A673 (cell line): ENCODE data around the gene PKNOX2. TPM values are rescaled to one million over a fixed set of nuclear protein-coding genes. Genes with fewer than 3 reads are reported as not detected.

Experiments
- BruUV-seq: library from RNA; stranded (reverse); fragments of 400-500 nt; replicated peaks from 2 replicates; lab custom pipeline; 2021; lab: Mats Ljungman, UMichigan
- CTCF ChIA-PET: fragments of 300-600 bp; sonication (Branson Sonifier 250); formaldehyde crosslinking; loops from one replicate; lab custom pipeline; 2022; ENCODE audit warnings: antibody characterized with exemption; lab: Charles Lee
- POLR2A ChIA-PET: fragments of 300-600 bp; sonication (Branson Sonifier 250); formaldehyde crosslinking; loops from one replicate; lab custom pipeline; 2022; ENCODE audit warnings: antibody characterized with exemption; ENCODE audit not compliant: low non-redundant PET; lab: Charles Lee
- DNase-seq: peaks from one replicate; pipeline ENCODE4 v3.0.0-alpha.2; 2015; ENCODE audit warnings: low spot score
- H3K27ac ChIP-seq: fragments of 200-600 bp; sonication (generic); 2 replicates; pipeline ENCODE4 v1.5.1; 2016; ENCODE audit warnings: mixed run types, low read depth, mild to moderate bottlenecking, mixed read lengths, antibody characterized with exemption, low read length; ENCODE audit not compliant: poor library complexity, severe bottlenecking
- H3K27me3 ChIP-seq: fragments of 200-600 bp; sonication (generic); replicated peaks from 2 replicates; pipeline ENCODE4 v1.6.1; 2017; ENCODE audit warnings: mixed run types, low read depth, mild to moderate bottlenecking, mixed read lengths, antibody characterized with exemption, low read length; ENCODE audit not compliant: insufficient read depth, poor library complexity
- H3K36me3 ChIP-seq: fragments of 200-600 bp; sonication (generic); 2 replicates; pipeline ENCODE4 v1.6.1; 2016; ENCODE audit warnings: mixed run types, mild to moderate bottlenecking, mixed read lengths, antibody characterized with exemption, low read length; ENCODE audit not compliant: insufficient read depth, poor library complexity, severe bottlenecking
- H3K4me1 ChIP-seq: fragments of 200-600 bp; sonication (generic); 2 replicates; pipeline ENCODE4 v1.6.1; 2017; ENCODE audit warnings: mixed run types, mild to moderate bottlenecking, mixed read lengths, antibody characterized with exemption, low read length; ENCODE audit not compliant: insufficient read depth, poor library complexity, severe bottlenecking
- H3K4me3 ChIP-seq: fragments of 200-600 bp; sonication (generic); 2 replicates; pipeline ENCODE4 v1.5.1; 2016; ENCODE audit warnings: low read depth, mixed run types, mild to moderate bottlenecking, mixed read lengths, low read length; ENCODE audit not compliant: poor library complexity, severe bottlenecking
- H3K9me3 ChIP-seq: fragments of 200-600 bp; sonication (generic); 2 replicates; pipeline ENCODE4 v1.6.1; 2016; ENCODE audit warnings: mixed run types, low read depth, mild to moderate bottlenecking, mixed read lengths, antibody characterized with exemption, low read length; ENCODE audit not compliant: poor library complexity, severe bottlenecking
- CTCF ChIP-seq: fragments of 300-800, 200-600 bp; sonication (generic); conservative IDR thresholded peaks from 2 replicates; pipeline ENCODE4 v1.5.1; 2017; ENCODE audit warnings: low read depth, mild to moderate bottlenecking, antibody characterized with exemption, low read length, moderate library complexity, mixed read lengths
- EZH2 ChIP-seq: fragments of 200-600 bp; sonication (generic); IDR thresholded peaks from 2 replicates; pipeline ENCODE4 v1.6.1; 2017; ENCODE audit warnings: borderline replicate concordance, low read depth, mild to moderate bottlenecking, mixed read lengths, antibody characterized with exemption, low read length; ENCODE audit not compliant: poor library complexity, severe bottlenecking
- intact Hi-C: fragments of 100-400 bp; cut with micrococcal nuclease; formaldehyde crosslinking; loops from one replicate; pipeline ENCODE4 v1.10.0; 2022; ENCODE audit not compliant: unreplicated experiment
- total RNA-seq: library from RNA; stranded (reverse); gene quantifications from 2 replicates; pipeline ENCODE4 v1.2.3, GENCODE V29; 2021

PKNOX2 gene
- total RNA-seq, 1 experiment from 2014 or later, result 1.1 TPM

- DNase-seq, result no peak
- intact Hi-C loops, result no loop called here
- H3K9me3 ChIP-seq, result no peaks in the 10 kb centered on the region
- no peaks in the 10 kb centered on the region for H3K4me1 ChIP-seq
- POLR2A ChIA-PET, result no interaction called here
- no peak overlapping the region for H3K4me3 ChIP-seq
- no peak overlapping the region for H3K27ac ChIP-seq
- H3K36me3 ChIP-seq, result no peaks in the 10 kb centered on the region
- TF ChIP-seq EZH2 (no peak), CTCF (no peak)
- H3K27me3 ChIP-seq, result no peaks in the 10 kb centered on the region
- CTCF ChIA-PET, result no interaction called here
- no TSS peak for BruUV-seq
These were observed 248.0 kb downstream of the PKNOX2 start for GRCh38 chr11:125412509-125412908.

- intact Hi-C loops, result no loop called here
- no TSS peak for BruUV-seq
- Histone ChIP-seq H3K4me1 (no peaks in the 10 kb centered on the region), H3K9me3 (no peaks in the 10 kb centered on the region), H3K27ac (no peak overlapping the region), H3K4me3 (no peak overlapping the region), H3K36me3 (no peaks in the 10 kb centered on the region), H3K27me3 (no peaks in the 10 kb centered on the region)
- no peak for DNase-seq
- TF ChIP-seq EZH2, result no peak
- ChIA-PET POLR2A (no interaction called here), CTCF (no interaction called here)
These were observed 248.7 kb downstream of the PKNOX2 start for GRCh38 chr11:125413226-125413625.

- ChIA-PET POLR2A (no interaction called here), CTCF (no interaction called here)
- no peaks in the 10 kb centered on the region for H3K9me3 ChIP-seq
- no TSS peak for BruUV-seq
- H3K4me3 ChIP-seq, result no peak overlapping the region
- no peaks in the 10 kb centered on the region for H3K36me3 ChIP-seq
- no peaks in the 10 kb centered on the region for H3K27me3 ChIP-seq
- intact Hi-C loops, result no loop called here
- H3K4me1 ChIP-seq, result no peaks in the 10 kb centered on the region
- DNase-seq, result no peak
- no peak overlapping the region for H3K27ac ChIP-seq
- TF ChIP-seq CTCF (no peak), EZH2 (no peak)
These were observed 249.6 kb downstream of the PKNOX2 start for GRCh38 chr11:125414121-125414520.
